ENCODE data around the gene CEACAM6. TPM values are rescaled to one million over a fixed set of nuclear protein-coding genes. Genes with fewer than 3 reads are reported as not detected.

CEACAM6 gene
- total and polyA plus RNA-seq, 9 of the 15 experiments (the other 6 are each of a cell fraction or from before 2014, with no cell fraction given), result 0.24 TPM; not detected in 8

DNA sequence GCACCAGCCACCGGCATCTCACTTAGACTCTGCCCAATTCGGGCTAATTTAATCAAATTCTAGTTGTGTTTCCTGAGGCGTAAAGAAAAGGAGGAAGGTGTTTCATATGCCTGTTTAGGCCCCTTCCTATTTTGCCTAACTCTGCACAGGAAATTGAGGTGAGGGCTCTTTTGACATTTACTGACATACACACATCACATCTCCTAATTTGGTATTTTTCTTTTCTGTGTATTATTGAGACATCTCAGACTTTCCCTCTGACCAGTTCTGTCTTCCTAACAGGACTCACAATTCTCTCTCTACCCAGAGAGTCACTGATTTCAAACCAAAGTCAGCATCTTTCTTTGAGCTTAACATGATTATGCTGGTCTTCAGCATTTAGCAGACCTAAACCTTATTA is 49.0 kb downstream of the CEACAM6 start:
- in situ Hi-C loops (cut with MboI), result no loop called here

More for the DNA sequence above, 49.0 kb downstream of the CEACAM6 start:
- H3K9ac ChIP-seq (ENCODE audit: insufficient read depth in 1 of 2, low read depth in 2 of 2, low read length in 2 of 2), result no peak overlapping the region
- H3K4me3 ChIP-seq, result no peak overlapping the region
- ChIA-PET POLR2A (no interaction called here), CTCF (ENCODE audit: low intra/inter-chr PET ratio) (no interaction called here)
- no peaks in the 10 kb centered on the region for H3K36me3 ChIP-seq (ENCODE audit: control insufficient read depth, insufficient read depth, low read length)
- H2AFZ ChIP-seq (ENCODE audit: low read depth, low read length), result no peak overlapping the region
- FAIRE-seq (no peak), DNase-seq (ENCODE audit: extremely low read depth in 1 of 4, low spot score in 3 of 4) (no peak), ATAC-seq (no peak)
- WGBS (ENCODE audit: insufficient coverage, low coverage, missing lambda C conversion rate), result 0% methylated on average over 3 of the region's 3 CpGs
- no TSS peak for BruUV-seq (replicated peaks)
- H4K20me1 ChIP-seq (replicated peaks; ENCODE audit: control insufficient read depth, insufficient read depth, low read length), result peaks cover 3% of the 10 kb centered on the region; the same call in 1 of the 2 replicates
- no peaks in the 10 kb centered on the region for H3K4me1 ChIP-seq (replicated peaks in 1 of 2; ENCODE audit: control insufficient read depth in 2 of 2, insufficient read depth in 2 of 2, low read length in 2 of 2)
- H3K27ac ChIP-seq (ENCODE audit: extremely low read depth, low read depth, low read length), result no peak overlapping the region
- H3K27me3 ChIP-seq (ENCODE audit: control insufficient read depth in 2 of 2, insufficient read depth in 2 of 2, low read length in 2 of 2), result peaks cover 11 to 56% of the 10 kb centered on the region in 2 experiments
- H3K79me2 ChIP-seq (ENCODE audit: control insufficient read depth, insufficient read depth, low read length), result no peaks in the 10 kb centered on the region
- H3K9me3 ChIP-seq (replicated peaks; ENCODE audit: control insufficient read depth, insufficient read depth, low read depth, low read length), result no peaks in the 10 kb centered on the region
- H3K4me2 ChIP-seq (ENCODE audit: insufficient read depth, low read length), result no peak overlapping the region
- intact Hi-C loops (cut with micrococcal nuclease), result no loop called here
- H3K9me1 ChIP-seq (ENCODE audit: control insufficient read depth, insufficient read depth, low read length), result no peaks in the 10 kb centered on the region
- no peak for TF ChIP-seq ZNF384 (IDR thresholded peaks at IDR 0.05; ENCODE audit: low read depth, low read length)
- TF ChIP-seq, protein P1, sequence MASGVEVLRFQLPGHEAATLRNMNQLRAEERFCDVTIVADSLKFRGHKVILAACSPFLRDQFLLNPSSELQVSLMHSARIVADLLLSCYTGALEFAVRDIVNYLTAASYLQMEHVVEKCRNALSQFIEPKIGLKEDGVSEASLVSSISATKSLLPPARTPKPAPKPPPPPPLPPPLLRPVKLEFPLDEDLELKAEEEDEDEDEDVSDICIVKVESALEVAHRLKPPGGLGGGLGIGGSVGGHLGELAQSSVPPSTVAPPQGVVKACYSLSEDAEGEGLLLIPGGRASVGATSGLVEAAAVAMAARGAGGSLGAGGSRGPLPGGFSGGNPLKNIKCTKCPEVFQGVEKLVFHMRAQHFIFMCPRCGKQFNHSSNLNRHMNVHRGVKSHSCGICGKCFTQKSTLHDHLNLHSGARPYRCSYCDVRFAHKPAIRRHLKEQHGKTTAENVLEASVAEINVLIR (CRISPR knock-in tag; IDR thresholded peaks at IDR 0.05), result no peak
- TF ChIP-seq, protein P2, sequence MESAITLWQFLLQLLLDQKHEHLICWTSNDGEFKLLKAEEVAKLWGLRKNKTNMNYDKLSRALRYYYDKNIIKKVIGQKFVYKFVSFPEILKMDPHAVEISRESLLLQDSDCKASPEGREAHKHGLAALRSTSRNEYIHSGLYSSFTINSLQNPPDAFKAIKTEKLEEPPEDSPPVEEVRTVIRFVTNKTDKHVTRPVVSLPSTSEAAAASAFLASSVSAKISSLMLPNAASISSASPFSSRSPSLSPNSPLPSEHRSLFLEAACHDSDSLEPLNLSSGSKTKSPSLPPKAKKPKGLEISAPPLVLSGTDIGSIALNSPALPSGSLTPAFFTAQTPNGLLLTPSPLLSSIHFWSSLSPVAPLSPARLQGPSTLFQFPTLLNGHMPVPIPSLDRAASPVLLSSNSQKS (CRISPR knock-in tag; IDR thresholded peaks at IDR 0.05), result no peak
- TF ChIP-seq NCOA6 (IDR thresholded peaks at IDR 0.05), result no peak
- TF ChIP-seq, protein P3, sequence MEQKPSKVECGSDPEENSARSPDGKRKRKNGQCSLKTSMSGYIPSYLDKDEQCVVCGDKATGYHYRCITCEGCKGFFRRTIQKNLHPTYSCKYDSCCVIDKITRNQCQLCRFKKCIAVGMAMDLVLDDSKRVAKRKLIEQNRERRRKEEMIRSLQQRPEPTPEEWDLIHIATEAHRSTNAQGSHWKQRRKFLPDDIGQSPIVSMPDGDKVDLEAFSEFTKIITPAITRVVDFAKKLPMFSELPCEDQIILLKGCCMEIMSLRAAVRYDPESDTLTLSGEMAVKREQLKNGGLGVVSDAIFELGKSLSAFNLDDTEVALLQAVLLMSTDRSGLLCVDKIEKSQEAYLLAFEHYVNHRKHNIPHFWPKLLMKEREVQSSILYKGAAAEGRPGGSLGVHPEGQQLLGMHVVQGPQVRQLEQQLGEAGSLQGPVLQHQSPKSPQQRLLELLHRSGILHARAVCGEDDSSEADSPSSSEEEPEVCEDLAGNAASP (IDR thresholded peaks at IDR 0.05), result no peak
- TF ChIP-seq ZBTB7A (IDR thresholded peaks at IDR 0.05; ENCODE audit: borderline replicate concordance, control insufficient read depth, low read depth, low read length), result no peak
- no peak for TF ChIP-seq ATF7 (IDR thresholded peaks at IDR 0.05)
- TF ChIP-seq, protein P4, sequence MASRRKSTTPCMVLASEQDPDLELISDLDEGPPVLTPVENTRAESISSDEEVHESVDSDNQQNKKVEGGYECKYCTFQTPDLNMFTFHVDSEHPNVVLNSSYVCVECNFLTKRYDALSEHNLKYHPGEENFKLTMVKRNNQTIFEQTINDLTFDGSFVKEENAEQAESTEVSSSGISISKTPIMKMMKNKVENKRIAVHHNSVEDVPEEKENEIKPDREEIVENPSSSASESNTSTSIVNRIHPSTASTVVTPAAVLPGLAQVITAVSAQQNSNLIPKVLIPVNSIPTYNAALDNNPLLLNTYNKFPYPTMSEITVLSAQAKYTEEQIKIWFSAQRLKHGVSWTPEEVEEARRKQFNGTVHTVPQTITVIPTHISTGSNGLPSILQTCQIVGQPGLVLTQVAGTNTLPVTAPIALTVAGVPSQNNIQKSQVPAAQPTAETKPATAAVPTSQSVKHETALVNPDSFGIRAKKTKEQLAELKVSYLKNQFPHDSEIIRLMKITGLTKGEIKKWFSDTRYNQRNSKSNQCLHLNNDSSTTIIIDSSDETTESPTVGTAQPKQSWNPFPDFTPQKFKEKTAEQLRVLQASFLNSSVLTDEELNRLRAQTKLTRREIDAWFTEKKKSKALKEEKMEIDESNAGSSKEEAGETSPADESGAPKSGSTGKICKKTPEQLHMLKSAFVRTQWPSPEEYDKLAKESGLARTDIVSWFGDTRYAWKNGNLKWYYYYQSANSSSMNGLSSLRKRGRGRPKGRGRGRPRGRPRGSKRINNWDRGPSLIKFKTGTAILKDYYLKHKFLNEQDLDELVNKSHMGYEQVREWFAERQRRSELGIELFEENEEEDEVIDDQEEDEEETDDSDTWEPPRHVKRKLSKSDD (conservative IDR thresholded peaks at IDR 0.05; ENCODE audit: low read length), result no peak
- no peak for TF ChIP-seq MIER1 (IDR thresholded peaks at IDR 0.05; ENCODE audit: low read depth)
- no peak for TF ChIP-seq RBM25 (IDR thresholded peaks at IDR 0.05; ENCODE audit: low read depth, low read length, severe bottlenecking)
- TF ChIP-seq SRF (CRISPR knock-in tag; IDR thresholded peaks at IDR 0.05), result no peak
- TF ChIP-seq THRAP3 (IDR thresholded peaks at IDR 0.05; ENCODE audit: borderline replicate concordance), result no peak
- no peak for TF ChIP-seq ZC3H11A (IDR thresholded peaks at IDR 0.05; ENCODE audit: low read depth, low read length)
- TF ChIP-seq ZNF165 (CRISPR knock-in tag; IDR thresholded peaks at IDR 0.05; ENCODE audit: borderline replicate concordance), result no peak
- TF ChIP-seq DPF2 (IDR thresholded peaks at IDR 0.05), result no peak
- no peak for TF ChIP-seq NFIC (IDR thresholded peaks at IDR 0.05)
